Neural cell (in vitro differentiated cells): ENCODE measurements around the gene TMC7. TPM values are rescaled to one million over a fixed set of nuclear protein-coding genes. Genes with fewer than 3 reads are reported as not detected.

ENCODE experiments used
- H2AFZ ChIP-seq: fragments of 200-600, 300-800 bp; sonication (generic), shearing (Covaris generic); 2 replicates; pipeline ENCODE4 v1.6.0; 2014; ENCODE audit warnings: low read depth, mild to moderate bottlenecking, antibody characterized with exemption, low read length, moderate library complexity
- H3F3A ChIP-seq: fragments of 200-600 bp; shearing (Covaris generic); 2 replicates; pipeline ENCODE4 v1.6.1; 2016; ENCODE audit warnings: mild to moderate bottlenecking, moderate library complexity, mixed read lengths, antibody characterized with exemption, low read length; ENCODE audit not compliant: insufficient read depth, poor library complexity, severe bottlenecking
- H3K27ac ChIP-seq: fragments of 200-600, 300-800 bp; sonication (generic), shearing (Covaris generic); 2 replicates; pipeline ENCODE4 v1.5.1; 2014; ENCODE audit warnings: mild to moderate bottlenecking, low read length, moderate library complexity
- H3K27me3 ChIP-seq: fragments of 300-800, 200-600 bp; sonication (generic), shearing (Covaris generic); 2 replicates; pipeline ENCODE4 v1.6.0; 2014; ENCODE audit warnings: mild to moderate bottlenecking, low read depth, low read length, moderate library complexity; ENCODE audit not compliant: insufficient read depth
- H3K36me3 ChIP-seq: fragments of 300-800, 200-600 bp; sonication (generic), shearing (Covaris generic); 2 replicates; pipeline ENCODE4 v1.5.1; 2014; ENCODE audit warnings: mild to moderate bottlenecking, antibody characterized with exemption, low read length, moderate library complexity; ENCODE audit not compliant: insufficient read depth
- H3K4me2 ChIP-seq: fragments of 300-800, 200-600 bp; sonication (generic), shearing (Covaris generic); 2 replicates; pipeline ENCODE4 v1.6.0; 2014; ENCODE audit warnings: mild to moderate bottlenecking, low read length
- H3K4me3 ChIP-seq: fragments of 300-800, 200-600 bp; sonication (generic), shearing (Covaris generic); 2 replicates; pipeline ENCODE4 v1.5.1; 2014; ENCODE audit warnings: mild to moderate bottlenecking, low read length, moderate library complexity
- H3K79me2 ChIP-seq: fragments of 200-600 bp; shearing (Covaris generic); replicated peaks from 2 replicates; pipeline ENCODE4 v1.6.0; 2014; ENCODE audit warnings: mild to moderate bottlenecking, low read length, moderate library complexity; ENCODE audit not compliant: insufficient read depth
- H3K9ac ChIP-seq: fragments of 300-800, 200-600 bp; sonication (generic), shearing (Covaris generic); 2 replicates; pipeline ENCODE4 v1.6.1; 2016; ENCODE audit warnings: mild to moderate bottlenecking, low read length, mixed read lengths
- H3K9me2 ChIP-seq: fragments of 200-600 bp; shearing (Covaris generic); 2 replicates; pipeline ENCODE4 v1.6.1; 2016; ENCODE audit warnings: mild to moderate bottlenecking, low read length, mixed read lengths; ENCODE audit not compliant: insufficient read depth
- H3K9me3 ChIP-seq: fragments of 200-600, 300-800 bp; sonication (generic), shearing (Covaris generic); 2 replicates; pipeline ENCODE4 v1.6.1; 2016; ENCODE audit warnings: mild to moderate bottlenecking, mixed run types, low read length, moderate library complexity, mixed read lengths
- H4K20me1 ChIP-seq: fragments of 200-600 bp; shearing (Covaris generic); 2 replicates; pipeline ENCODE4 v1.6.1; 2016; ENCODE audit warnings: mild to moderate bottlenecking, mixed run types; ENCODE audit not compliant: insufficient read depth
- CTCF ChIP-seq: fragments of 450-650 bp; IDR thresholded peaks from 2 replicates; pipeline ENCODE4 v1.5.1; 2014; ENCODE audit warnings: antibody characterized with exemption, mild to moderate bottlenecking, moderate library complexity; ENCODE audit not compliant: poor library complexity, severe bottlenecking
- EP300 ChIP-seq: fragments of 450-650 bp; conservative IDR thresholded peaks from 2 replicates; pipeline ENCODE4 v1.6.1; 2014; ENCODE audit warnings: antibody characterized with exemption, mild to moderate bottlenecking, moderate library complexity; ENCODE audit not compliant: poor library complexity, severe bottlenecking
- EZH2 ChIP-seq: fragments of 200-600, 300-800 bp; shearing (Covaris generic), sonication (generic); IDR thresholded peaks from 2 replicates; pipeline ENCODE4 v1.6.1; 2014; ENCODE audit warnings: antibody characterized with exemption, low read length, borderline replicate concordance, mild to moderate bottlenecking; ENCODE audit not compliant: insufficient read depth, poor library complexity, severe bottlenecking
- MXI1 ChIP-seq: fragments of 450-650 bp; conservative IDR thresholded peaks from 2 replicates; pipeline ENCODE4 v1.6.1; 2014; ENCODE audit warnings: antibody characterized with exemption, mild to moderate bottlenecking; ENCODE audit not compliant: poor library complexity, severe bottlenecking
- POLR2AphosphoS5 ChIP-seq: IDR thresholded peaks from 2 replicates; pipeline ENCODE4 v1.6.1; 2012
- RAD21 ChIP-seq: fragments of 450-650 bp; conservative IDR thresholded peaks from 2 replicates; pipeline ENCODE4 v1.6.1; 2014; ENCODE audit warnings: antibody characterized with exemption, mild to moderate bottlenecking, moderate library complexity
- SMC3 ChIP-seq: fragments of 450-650 bp; conservative IDR thresholded peaks from 2 replicates; pipeline ENCODE4 v1.6.1; 2014; ENCODE audit warnings: antibody characterized with exemption, mild to moderate bottlenecking, moderate library complexity; ENCODE audit not compliant: poor library complexity
- TAF1 ChIP-seq: IDR thresholded peaks from 2 replicates; pipeline ENCODE4 v1.6.1; 2012; ENCODE audit warnings: low read depth
- polyA plus RNA-seq: library from polyadenylated mRNA; depleted of rRNA; stranded (reverse); fragments of >200 nt; gene quantifications from 2 replicates; pipeline ENCODE4 v1.2.3, GENCODE V29; 2014
- TF ChIP-seq, protein P1 (sequence below): IDR thresholded peaks from 2 replicates; pipeline ENCODE4 v1.6.1; 2012; ENCODE audit warnings: borderline replicate concordance

Gene TMC7
- polyA plus RNA-seq, 1 donor from 2014 or later, result 3.5 TPM

- Histone ChIP-seq H3K9me3 (no peaks in the 10 kb centered on the region), H3K27ac (no peak overlapping the region), H3K4me3 (no peak overlapping the region), H3K27me3 (no peaks in the 10 kb centered on the region), H3K36me3 (no peaks in the 10 kb centered on the region), H4K20me1 (no peaks in the 10 kb centered on the region), H2AFZ (no peak overlapping the region), H3F3A (no peaks in the 10 kb centered on the region), H3K79me2 (no peaks in the 10 kb centered on the region), H3K4me2 (no peak overlapping the region), H3K9me2 (no peaks in the 10 kb centered on the region), H3K9ac (no peak overlapping the region)
- TF ChIP-seq, protein P1, sequence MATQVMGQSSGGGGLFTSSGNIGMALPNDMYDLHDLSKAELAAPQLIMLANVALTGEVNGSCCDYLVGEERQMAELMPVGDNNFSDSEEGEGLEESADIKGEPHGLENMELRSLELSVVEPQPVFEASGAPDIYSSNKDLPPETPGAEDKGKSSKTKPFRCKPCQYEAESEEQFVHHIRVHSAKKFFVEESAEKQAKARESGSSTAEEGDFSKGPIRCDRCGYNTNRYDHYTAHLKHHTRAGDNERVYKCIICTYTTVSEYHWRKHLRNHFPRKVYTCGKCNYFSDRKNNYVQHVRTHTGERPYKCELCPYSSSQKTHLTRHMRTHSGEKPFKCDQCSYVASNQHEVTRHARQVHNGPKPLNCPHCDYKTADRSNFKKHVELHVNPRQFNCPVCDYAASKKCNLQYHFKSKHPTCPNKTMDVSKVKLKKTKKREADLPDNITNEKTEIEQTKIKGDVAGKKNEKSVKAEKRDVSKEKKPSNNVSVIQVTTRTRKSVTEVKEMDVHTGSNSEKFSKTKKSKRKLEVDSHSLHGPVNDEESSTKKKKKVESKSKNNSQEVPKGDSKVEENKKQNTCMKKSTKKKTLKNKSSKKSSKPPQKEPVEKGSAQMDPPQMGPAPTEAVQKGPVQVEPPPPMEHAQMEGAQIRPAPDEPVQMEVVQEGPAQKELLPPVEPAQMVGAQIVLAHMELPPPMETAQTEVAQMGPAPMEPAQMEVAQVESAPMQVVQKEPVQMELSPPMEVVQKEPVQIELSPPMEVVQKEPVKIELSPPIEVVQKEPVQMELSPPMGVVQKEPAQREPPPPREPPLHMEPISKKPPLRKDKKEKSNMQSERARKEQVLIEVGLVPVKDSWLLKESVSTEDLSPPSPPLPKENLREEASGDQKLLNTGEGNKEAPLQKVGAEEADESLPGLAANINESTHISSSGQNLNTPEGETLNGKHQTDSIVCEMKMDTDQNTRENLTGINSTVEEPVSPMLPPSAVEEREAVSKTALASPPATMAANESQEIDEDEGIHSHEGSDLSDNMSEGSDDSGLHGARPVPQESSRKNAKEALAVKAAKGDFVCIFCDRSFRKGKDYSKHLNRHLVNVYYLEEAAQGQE, result no peak
- no peak for TF ChIP-seq MXI1
- no peak for TF ChIP-seq RAD21
- no peak for TF ChIP-seq CTCF
- no peak for TF ChIP-seq EZH2
- no peak for TF ChIP-seq TAF1
- TF ChIP-seq POLR2AphosphoS5, result no peak
- no peak for TF ChIP-seq EP300
- TF ChIP-seq SMC3, result no peak
These were observed 122.9 kb downstream of the TMC7 start for GRCh38 chr16:19106625-19107020.

- Histone ChIP-seq H3K36me3 (no peaks in the 10 kb centered on the region), H4K20me1 (no peaks in the 10 kb centered on the region), H3K4me3 (no peak overlapping the region), H2AFZ (no peak overlapping the region), H3K9ac (no peak overlapping the region), H3K4me2 (no peak overlapping the region), H3K79me2 (no peaks in the 10 kb centered on the region), H3K9me3 (no peaks in the 10 kb centered on the region), H3K27me3 (peaks cover 4% of the 10 kb centered on the region), H3F3A (no peaks in the 10 kb centered on the region), H3K9me2 (no peaks in the 10 kb centered on the region), H3K27ac (no peak overlapping the region)
- TF ChIP-seq EP300, result no peak
- TF ChIP-seq, protein P1, result no peak
- no peak for TF ChIP-seq POLR2AphosphoS5
- no peak for TF ChIP-seq RAD21
- no peak for TF ChIP-seq MXI1
- no peak for TF ChIP-seq TAF1
- TF ChIP-seq CTCF, result no peak
- no peak for TF ChIP-seq EZH2
- TF ChIP-seq SMC3, result no peak
These were observed 124.9 kb downstream of the TMC7 start for GRCh38 chr16:19108409-19109287.
